DMS 273 treated with DMSO at 0.1 percent for 48 hours (cell line): Measurements from ENCODE around the gene OR4F6.
"Not testable (repeated sequence)": the region's sequence is repeated elsewhere in the genome, so short reads cannot be mapped to it uniquely, and the experiment has no call there.

Source experiments
- DNase-seq: peaks from one replicate; lab custom pipeline; 2025; lab: John Stamatoyannopoulos, UW

Gene OR4F6, protein sequence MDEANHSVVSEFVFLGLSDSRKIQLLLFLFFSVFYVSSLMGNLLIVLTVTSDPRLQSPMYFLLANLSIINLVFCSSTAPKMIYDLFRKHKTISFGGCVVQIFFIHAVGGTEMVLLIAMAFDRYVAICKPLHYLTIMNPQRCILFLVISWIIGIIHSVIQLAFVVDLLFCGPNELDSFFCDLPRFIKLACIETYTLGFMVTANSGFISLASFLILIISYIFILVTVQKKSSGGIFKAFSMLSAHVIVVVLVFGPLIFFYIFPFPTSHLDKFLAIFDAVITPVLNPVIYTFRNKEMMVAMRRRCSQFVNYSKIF

DNA sequence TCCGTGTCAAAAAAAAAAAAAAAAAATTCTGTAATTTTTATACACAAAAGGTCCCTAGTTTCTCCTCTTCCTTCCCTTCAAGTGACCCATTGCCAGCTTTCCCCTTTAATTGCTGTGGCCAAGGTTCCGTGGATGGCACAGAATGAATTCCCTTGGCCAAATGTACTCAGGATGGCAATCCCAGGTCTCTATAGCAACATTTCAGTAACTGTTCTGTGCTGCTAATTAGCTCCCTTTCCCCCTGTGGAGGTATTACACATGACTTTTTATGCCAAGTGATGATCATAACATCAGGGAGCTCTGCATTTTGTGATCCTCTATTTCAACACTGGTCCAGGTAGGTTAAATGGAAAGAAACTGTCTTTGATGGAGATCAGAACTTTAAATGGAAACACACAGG is at the start of gene OR4F6:
TSS of gene OR4F6 (plus strand) at position 301 of the 400 bp plus-strand sequence. CDS start 2,211 bp downstream, outside the sequence.
- no peak for DNase-seq

DNA sequence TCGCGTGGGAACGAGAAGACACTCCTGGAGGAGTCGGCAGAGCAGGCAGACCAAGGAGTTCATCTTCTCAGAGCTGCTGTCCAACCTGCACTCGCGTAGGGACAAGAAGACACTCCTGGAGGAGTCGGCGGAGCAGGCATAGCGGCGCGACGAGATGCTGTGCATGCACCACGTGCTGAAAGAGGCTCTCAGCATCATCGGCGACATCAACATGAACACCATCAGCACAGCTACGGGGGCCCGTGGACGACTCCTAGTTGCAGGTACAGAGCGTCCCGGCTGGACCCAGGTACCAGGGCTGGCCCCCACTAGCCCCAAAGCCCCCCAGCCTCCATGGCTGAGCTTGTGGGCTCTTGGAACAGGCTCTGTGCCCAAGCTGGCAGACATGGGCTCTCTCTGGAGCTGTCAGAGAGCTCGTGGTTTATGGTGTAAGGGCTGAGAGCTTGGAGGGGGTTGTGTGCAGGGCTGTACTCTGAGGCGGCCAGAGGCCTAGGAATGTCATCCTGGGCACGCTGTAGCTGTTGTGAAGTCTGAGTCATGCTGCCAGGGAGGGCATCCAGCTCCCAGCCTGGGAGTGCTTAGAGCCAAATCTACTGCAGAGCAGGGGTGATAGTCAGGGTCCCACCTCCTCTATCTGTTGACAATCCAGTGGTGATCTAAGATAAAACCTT is 38.5 kb upstream of the OR4F6 start:
- DNase-seq = not testable (repeated sequence)

DNA sequence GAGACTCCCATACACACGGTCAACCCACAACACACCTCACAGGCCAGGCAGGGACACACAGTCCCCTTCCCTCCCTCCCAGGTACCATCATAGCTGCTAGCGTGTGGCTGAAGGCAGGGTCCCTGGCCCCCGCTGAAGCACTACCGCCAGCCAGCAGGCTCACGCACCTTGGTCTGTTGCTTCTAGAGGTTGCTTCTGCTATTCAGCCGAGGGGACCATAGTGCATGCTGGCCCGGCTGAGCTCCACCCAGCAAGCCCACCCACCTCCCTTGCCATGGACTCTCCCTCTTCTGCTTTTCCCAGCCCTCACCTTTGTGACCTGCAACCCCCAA is 38.0 kb upstream of the OR4F6 start:
- not testable (repeated sequence) for DNase-seq

DNA sequence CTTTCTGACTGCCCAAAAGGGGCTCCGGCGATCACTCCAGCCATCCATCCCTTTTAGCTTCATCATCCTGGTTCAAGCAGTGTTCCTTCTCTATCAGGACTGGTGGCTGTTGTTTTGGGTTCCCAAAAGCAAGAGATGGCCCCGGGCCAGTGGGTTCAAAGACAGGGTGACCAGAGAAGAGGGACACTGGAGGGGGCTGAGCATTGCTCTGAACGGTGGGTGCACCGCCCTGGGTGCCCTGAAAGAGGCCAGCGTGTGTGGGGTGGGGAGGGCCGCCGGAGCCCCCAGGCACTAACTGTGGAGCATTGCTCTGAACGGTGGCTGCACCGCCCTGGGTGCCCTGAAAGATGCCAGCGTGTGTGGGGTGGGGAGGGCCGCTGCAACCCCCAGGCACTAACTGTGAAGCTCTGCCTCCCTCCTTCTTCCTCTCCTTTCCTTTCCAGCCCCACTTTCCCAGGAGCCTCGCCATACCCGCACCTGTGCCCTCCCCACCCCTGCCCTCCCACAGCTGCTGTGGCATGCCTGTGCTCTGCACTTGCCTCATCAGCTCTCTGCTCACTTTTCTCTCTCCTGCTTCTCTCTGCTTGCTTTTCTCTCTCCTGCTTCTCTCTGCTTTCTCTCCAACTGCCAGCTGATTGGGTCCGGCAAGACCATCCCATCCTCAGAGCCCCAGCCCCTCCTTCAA is 37.4 kb upstream of the OR4F6 start:
- DNase-seq = no peak

DNA sequence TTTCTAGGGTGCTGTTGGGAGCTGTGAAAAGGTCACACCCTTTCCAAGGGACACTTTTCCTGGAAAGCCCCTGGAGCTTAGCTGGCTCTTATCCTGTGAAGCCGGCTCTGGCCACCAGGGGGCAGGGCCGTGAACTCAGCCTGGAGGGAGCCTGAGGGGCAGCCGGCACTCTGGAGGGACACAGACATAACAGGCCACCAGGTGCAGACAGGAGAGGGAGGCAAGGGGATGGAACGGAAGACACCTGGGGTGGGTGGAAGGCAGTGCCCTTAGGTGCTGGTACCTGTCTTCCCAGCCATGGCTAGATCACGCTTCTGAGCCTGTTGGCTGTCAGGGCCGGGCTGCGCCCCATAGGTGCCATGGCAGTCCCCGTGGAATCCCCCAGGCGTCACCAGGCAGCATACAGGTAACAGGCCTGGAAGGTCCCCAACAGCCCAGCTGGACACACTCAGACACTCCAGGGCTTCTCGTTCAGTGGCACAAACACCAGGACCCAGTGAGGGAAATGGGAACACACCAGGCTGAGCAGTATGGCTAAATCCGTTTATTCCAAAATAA is 36.1 kb upstream of the OR4F6 start:
- DNase-seq = not testable (repeated sequence)

DNA sequence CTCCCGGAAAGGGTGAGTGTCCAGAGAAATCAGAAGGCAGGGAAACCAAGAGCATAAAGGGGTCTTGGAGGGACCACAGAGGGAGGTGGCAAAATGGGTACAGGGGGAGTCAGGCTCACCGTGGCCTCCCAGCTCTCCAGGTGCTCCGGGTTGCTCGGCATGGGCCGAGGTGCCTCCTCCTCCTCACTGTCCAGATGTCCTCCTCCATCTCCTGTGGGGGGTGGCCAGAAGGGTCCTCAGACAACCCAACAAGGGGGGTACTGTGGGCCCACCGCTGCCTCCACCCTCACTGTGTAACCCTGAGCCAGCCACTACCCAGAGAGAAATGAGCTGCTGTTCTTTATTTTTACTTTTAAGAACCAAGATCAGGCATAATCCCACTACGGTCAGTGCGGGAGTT is 30.4 kb upstream of the OR4F6 start:
- DNase-seq = no peak

DNA sequence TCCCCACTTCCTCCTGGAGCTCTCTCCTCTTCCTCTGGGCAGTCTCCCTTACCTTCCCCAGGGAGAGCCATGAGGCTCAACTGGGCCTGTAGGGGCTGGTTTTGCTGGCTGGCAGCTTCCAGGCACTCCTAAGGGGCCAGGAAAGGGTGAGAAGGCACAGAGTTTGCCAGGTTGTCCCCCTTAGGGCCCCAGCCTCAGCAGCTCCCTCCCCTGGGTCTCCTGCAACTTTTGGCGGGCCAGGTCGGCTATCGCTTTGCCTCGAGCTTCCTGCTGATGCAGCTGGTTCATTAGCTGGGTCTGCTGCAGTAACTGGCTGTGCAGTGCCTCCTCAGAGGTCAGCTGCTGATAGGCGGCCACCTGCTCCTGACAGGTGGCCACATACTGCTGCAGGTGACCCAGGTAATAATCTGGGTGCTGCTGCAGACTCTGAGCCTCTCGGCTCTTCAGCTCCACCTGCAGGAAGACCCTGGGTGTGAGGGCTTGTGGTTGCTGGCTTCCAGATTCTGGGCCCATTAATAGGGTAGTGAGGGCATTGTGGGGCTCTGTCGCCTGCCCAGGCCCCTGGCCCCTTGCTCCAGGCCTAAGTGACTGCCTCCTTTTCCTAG is 29.7 kb upstream of the OR4F6 start:
- DNase-seq = no peak

DNA sequence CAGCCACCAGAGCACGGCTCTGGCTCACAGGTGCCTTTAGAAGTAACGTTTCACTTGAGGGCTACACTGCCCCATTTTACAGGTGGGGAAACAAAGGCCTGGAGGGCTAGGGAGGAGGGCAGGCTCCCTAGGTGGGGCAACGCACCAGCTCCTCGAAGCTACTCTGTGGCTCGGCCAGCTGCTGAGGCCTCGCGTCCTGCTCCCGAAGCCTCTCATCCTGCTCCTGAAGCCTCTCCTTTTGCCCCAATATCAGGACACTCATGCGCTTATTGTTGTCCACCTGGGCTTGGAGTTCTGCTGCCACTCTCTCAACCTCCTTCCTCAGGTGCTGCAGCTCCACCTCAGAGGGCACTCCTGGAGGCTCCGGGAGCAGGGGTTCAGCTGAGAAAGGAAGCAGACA is 28.2 kb upstream of the OR4F6 start:
- DNase-seq = no peak

DNA sequence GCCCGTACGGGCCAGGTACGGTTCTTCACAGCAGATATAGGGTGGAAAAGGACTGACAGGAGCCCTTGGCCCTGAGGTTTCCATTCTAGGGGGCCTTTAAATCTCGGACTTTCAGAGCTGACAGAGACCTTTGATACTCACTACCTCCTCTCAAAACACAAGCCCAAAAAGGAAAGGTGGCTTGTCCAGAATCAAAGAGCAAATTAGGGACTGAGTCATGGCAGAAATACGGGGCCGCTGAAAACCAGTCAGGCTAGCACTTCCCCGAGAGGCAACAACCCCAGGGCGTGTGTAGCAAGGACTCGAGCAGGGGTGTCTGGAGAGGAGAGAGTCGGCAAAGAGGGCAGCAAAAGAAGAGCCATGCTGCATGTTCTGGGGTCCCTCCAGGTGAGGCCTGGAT is 24.7 kb upstream of the OR4F6 start:
- not testable (repeated sequence) for DNase-seq

DNA sequence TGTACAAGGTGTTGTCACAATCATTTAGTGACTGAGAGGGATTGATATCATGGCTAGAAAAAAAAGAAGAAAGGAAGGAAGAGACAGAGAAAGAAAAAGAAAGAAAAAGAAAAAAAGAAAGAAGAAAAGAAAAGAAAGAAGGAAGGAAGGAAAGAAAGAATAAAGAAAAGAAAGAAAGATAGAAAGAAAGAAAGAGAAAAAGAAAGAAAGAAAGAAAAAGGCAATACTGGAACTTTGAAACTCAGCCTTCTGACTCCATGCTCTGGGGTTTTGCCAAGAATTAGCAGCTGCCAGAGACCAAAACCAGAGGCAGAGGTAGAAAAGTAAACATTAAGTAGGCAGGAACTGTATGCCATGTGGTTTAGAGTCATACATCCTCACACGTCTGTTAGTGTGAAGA is 23.1 kb upstream of the OR4F6 start:
- DNase-seq = not testable (repeated sequence)

DNA sequence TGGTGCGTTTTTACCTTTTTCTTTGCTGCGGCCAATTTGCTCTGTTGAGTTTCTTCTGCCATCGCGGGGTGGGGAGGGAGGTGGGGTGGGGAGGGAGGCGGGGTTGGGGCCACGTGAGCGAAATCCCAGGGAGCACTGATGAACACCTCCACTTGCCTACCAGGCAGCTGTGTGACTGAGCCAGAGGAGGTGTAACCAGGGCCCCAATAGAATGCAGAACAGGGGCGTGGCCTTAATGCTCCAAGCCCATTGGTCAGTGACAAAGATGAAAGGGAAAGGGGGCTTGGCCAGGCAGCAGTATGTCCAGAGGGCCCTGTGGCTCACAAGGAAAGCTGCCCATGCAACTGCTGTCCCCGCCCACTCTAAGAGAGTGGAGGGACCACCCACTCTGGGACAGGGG is 21.4 kb upstream of the OR4F6 start:
- no peak for DNase-seq

DNA sequence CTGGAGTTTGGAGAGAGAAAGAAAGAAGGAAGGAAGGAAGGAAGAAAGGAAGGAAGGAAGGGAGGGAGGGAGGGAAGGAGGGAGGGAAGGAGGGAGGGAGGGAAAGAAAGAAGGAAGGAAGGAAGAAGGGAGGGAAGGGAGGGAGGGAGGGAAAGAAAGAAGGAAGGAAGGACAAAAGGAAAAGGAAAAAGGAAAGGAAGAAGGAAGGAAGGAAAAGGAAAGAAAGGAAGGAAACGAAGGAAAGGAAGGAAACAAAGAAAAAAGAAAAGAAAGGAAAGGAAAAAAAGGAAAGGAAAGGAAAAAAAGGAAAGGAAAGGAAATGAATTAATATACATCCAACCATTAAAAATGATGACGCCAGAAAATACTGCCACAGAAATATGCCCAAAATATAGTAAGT is 18.7 kb upstream of the OR4F6 start:
- DNase-seq = no peak

DNA sequence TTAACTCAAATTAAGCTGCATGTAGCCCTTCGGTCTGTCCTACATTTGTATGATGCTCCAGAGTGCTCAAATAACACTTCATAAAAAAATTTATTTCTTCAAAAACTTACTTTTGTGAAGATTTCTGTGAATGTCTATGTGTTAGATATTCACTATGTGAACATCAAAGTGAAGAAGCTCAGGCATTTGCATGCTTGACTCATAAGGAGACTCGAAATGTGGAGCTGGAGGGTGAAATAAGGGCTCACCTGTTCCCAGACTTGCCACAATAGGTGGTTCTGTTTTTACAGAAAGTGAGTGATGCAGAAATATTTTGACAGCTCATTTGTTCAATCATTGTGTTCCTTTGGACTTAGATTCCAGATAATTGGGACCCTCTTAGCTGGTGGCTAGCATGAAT is 16.9 kb upstream of the OR4F6 start:
- not testable (repeated sequence) for DNase-seq

DNA sequence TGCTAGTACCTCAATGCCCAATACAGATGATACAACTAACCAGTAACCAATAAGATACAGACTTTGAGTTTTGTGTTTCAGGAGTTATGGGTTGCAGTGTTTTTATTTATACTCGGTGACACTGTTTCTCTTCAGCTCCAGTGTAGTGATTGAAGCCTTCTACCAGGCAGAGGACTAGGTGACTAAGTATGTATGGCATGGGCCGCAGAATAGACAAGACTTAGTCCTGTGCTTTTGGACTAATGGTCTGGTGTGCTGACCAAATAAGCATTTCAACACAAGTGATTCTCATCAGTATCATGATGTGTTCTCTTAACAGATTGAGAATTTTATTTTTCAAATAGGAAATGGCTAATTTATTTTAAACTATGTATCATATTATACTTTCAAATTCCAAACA is 15.3 kb upstream of the OR4F6 start:
- DNase-seq = not testable (repeated sequence)

DNA sequence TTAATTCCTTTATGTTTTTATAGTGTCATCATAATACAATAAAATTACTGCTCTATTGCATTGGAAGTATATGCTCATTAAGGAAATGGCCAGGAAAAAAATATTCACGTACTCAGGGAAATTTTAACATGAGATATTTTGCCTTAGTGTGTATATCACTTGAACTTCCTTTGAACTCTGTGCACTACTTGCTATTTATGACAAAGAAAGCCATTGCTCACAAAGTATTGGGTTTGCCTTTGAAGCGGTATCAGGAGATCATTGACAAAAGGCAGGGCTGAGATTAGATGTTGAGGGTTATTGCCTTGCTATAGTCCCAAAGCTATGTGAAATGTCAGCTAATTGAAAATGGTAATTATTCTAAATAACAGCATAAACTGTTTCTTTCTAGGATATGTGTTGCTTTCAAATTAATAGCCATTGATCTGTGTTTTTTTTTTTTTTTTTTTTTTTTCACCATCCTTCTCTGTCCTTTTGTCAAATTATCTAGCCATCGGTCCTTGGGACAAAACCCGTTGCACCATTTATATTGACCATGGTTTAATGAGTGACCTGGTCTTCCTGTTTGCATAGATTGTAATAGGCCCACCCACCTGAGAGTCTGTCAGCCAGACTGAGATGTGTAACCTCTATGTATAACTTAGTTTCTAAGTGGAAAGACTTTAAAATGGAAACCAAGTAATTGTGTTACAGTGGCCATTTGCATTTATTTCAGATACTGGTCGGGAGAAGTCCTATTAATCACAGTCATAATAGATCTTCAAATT is 14.6 kb upstream of the OR4F6 start:
- DNase-seq = not testable (repeated sequence)

DNA sequence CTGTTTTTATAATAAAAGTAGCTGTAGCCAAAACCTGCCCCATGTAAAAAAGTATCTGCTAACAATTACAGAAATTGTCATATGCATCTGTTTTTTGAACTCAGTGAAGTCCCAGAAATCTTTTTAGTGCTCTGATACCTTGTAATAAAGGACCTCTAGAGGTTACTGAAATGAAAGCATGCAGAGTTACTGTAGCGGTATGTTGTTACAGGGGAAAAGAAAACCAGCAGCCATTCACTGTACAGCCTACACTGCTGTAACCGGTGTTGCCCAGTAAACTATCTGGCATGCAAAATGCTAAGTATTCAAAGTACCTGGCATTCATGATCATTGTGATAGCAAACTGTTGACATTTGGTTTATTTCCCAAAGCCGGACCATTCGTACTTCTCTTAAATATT is 12.6 kb upstream of the OR4F6 start:
- not testable (repeated sequence) for DNase-seq

DNA sequence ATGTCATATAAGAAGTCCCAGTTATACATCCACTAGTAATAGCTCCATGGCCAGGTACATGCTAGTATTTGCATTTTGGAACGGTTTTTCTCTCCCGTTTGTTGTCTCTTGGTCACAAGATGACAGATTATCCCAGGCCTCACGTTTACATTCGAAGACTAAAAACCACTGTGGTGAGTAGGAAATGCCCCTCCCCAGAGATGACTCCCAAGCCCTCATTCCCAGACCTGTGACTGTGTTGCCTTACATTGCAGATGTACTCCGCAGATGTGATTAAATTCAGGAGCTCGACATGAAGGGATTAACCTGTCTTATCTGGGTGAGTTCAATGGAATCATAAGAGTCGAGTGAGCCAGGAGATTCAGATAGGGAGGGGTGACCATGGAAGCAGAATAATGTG is 9.3 kb upstream of the OR4F6 start:
- not testable (repeated sequence) for DNase-seq

DNA sequence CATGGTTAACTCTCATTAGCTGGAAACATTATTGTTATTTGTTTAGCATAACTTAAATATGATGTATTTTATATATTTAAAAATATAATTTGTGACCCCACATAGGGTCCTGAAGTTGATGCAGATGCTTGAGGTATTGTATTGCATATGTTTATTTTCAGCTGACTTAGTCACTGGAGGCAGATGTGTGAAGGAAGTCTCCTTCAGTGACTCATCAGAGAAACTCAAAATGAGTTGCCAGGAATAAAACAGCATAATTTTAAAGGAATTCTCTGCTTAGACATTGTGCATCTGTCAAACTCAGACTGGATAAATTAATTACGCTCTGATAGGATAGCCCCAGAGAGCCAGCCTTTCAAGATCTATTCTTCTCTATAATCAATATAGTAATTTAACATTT is 7.9 kb upstream of the OR4F6 start:
- DNase-seq = no peak

DNA sequence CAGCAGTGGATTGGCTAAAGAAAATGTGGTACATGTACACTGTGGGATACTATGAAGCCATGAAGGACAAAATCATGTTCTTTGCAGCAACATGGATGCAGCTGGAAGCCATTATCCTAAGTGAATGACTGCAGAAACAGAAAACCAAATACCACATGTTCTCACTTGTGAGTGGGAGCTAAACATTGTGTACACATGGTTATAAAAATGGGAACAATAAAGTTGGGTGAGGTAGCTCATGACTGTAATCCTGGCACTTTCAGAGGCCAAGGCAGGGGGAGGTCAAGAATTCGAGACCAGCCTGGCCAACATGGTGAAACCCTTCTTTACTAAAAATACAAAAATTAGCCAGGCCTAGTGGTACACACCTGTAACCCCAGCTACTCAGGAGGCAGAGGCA is 3.6 kb upstream of the OR4F6 start:
- DNase-seq = no peak

DNA sequence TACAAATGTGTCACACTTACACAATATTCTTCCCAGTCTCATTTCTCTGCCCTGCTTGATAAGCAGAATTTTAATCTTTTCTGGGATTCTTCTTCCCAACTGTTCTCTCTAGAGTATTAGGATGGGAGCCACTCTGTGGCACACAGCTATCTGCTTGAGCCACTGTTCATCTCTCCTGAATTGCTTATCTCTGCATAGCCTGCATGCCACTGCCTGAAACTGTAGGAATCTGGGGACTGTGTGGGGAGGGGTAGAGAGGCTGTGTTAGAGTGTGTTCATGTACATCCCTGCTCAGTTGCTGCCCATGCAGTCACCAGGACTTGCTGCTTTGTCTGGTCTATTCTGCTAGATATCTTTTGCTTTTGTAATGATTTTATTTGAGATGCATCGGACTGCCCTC is 2.3 kb upstream of the OR4F6 start:
- DNase-seq = no peak

DNA sequence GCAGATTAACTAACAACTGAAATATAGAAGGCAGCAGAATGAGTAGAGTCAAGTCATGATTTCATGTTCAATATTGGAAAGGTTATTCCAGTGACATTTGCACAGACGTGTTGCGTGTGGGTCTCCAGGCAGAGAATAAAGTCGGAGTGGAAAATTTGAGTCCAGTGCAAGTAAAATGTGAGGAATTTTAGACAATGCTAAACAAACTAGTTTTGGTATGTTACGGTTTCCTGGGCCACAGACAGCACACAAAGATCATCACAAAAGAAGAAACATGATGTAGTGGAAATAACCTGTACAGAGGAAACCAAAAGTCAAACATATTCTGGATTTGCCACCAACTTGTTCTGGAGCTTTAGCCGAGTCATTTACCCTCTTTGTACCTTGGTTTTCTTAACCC is 367 bp downstream of the OR4F6 start:
- DNase-seq = no peak

DNA sequence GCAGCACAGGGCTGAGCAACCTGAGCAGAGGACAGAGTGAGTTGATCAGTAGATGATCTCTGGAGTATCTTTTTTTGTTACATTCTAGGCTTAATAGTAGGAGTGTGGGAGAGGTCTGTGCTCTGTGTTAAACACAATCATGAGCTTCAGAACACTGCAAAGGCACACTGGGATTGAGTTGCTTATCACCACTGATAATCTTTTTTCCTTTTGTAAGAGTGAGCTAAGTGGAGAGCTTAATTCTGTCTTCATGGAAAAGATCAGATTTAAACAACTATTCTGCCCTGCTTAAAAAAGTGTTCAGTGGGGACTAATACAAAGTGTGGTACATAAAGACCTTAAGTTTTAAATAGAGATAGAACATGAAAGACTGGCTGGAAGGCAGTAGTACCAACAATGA is 1.1 kb downstream of the OR4F6 start:
- DNase-seq = no peak
